Stimulated activated CD4-positive, alpha-beta T cell treated with anti-CD3 and anti-CD28 coated beads, TNF-alpha, amount 100 ng/mL, for 1 hour (primary cell): ENCODE measurements around the gene TMEM176A.

Experiments used
- DNase-seq, 3 donors: peaks; one replicate each; pipeline ENCODE4 v3.0.0-alpha.2; 2020; ENCODE audit warnings: low read depth in 3 of 3, low spot score in 1 of 3

Gene TMEM176A

DNA sequence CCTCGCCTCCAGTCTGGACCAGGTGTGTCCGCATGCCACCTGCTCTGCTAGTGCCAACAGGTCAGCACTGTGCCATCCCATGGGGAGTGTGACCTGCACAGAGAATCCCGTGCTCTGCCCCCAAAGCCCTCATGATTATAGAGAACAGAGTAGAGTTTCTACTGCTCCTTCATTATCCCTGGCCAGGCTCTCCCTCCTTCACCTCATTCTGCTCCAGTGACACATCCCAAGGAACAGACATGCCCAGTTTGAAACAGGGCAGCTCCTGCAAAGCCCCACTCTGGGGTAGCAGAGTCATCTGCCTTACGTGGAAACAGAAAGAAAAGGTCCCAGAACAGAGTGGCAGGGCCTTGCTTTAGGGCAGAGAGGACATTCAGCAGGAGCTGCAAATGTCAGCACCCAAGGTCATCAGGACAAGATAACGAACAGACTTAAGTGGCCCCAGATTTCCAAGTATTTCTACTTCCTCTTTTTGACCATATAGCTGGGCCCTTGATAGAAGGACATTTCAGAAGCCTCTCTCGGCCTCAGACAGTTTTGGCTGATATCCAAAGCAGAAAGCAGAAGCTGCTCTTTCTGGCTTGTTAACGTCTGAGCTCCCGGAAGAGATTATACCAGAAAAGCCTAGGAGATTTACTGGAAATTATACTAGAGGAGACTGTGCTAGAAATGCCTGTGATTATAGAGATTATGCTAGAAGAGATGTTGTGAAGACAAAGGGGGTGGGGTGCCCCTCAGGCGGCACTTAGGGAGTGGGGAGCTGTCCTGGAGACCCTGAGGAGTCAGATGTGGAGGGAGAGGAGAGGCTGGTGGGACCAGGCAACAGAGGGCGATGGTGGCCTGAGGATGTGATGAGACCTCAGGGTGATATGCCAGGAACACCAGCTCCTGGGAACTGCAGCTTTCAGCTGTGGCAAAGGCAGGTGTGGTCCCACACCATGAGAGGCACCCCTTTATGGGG, 13.0 kb upstream of the TMEM176A start:
- no peak for DNase-seq

DNA sequence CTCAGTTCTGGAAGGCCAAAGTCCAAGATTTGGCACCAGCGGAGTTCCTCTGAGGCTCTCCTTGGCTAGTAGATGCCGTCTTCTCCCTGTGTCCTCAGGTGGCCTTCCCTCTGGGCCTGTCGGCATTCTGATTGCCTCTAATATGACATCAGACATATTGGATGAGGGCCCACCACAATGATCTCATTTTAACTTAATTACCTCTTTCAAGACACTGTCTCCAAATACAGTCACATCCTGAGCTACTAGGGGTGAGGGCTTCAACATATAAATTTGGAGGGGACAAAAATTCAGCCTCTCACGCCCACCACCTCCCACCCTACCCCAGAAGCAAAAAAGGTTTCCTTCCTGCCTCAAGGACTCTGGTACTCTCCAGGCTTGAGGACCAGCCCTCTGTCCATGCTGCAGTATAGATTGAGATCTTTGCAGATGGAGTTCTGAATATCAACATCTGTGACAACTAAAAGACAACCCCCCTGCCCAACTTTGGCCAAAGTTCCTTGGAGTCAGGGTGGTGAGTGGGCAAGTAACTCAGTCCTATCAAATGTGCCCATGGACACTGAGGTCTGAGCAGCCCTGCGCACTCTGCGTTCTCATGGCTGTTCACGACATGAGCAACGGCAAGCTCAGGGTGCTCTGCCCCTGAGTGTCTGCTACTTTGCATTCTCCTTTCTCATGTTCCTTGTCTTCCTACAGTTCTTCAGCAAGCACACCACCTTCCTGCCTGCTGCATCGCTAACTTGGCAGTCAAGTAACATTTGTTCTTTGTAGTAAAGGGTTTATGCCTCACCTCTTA, 11.9 kb upstream of the TMEM176A start:
- no peak for DNase-seq

DNA sequence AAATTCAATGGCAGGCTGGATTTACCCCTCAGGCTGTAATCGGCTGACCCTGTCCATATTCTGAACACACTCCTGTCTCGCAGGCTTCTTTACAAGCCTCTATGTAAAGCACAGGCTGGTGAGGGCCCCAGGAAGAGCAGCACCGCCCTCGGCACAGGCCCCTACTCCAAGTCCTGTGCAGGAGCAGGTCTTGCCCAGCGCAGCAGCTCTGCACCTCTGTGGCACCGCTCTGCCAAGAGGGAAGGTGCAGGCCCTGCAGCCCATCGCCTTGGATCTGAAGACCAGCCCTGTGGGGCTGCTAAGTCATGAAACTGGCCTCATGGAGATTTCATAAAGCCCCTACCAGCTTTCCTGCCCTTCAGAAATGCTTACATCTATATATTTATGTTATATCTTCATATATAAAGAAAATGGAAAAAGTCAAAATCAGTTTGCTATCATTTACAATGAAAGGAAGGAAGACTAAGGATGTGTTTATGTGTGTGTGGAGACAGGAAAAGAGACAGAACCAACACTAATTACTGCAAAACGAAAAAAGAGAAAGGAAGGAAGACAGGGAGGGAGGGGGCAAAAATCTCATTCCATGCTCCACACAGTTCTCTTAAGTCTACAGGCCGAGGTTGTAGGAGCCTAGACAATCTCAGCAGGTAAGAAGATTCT, 10.0 kb upstream of the TMEM176A start:
- DNase-seq: no peak

DNA sequence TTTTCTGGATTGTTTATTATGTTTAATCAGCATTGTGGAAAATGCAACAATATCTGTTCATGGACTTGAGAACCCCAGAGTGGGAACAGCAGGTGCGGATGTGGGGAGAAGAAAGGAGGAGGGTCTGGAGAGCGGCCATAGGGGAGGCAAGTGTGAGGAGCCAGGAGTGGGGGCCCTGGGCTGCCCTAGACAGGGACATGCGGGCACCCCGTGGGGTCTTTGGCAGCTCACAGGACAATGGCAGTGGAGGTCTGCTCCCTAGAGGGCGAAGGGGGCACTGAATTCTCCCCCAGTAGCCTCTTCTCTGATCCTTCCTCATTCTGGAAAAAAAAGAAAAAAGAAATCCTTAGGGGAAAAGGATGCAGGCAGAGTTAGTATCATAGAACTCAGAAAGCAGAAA, 9.3 kb upstream of the TMEM176A start:
- DNase-seq: no peak

DNA sequence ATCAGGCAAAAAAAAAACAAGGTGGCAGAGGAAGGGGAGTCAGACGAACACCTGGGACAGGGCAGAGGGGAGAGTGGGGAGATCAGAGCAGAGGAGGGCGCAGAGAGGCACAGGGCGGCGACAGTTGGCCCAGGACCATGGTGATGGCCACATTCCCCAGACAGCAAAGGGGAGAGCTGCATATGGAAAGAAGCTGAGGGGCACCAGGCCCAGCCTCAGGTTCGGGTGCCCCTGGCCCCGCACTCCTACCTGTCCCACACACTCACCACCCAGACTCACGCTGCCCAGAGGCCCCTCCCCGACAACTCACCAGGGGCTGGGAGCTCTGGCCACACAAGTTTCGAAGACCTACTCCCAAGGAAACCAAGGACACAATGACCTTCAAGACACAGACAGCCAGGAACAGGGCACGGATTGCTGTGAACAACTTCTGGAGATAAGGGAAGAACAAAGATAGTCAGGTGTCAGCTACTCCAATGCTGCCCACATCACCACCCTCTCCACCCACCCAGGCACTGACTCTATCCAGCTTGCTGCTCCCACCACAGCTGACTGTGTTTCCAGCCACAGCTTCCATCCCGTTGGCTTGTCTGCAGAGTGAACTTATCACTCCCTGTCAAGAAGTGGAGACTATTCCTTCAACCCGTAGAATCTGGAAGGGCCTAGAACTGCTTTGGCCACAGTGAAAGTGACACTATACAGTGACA, 8.7 kb upstream of the TMEM176A start:
- no peak for DNase-seq

DNA sequence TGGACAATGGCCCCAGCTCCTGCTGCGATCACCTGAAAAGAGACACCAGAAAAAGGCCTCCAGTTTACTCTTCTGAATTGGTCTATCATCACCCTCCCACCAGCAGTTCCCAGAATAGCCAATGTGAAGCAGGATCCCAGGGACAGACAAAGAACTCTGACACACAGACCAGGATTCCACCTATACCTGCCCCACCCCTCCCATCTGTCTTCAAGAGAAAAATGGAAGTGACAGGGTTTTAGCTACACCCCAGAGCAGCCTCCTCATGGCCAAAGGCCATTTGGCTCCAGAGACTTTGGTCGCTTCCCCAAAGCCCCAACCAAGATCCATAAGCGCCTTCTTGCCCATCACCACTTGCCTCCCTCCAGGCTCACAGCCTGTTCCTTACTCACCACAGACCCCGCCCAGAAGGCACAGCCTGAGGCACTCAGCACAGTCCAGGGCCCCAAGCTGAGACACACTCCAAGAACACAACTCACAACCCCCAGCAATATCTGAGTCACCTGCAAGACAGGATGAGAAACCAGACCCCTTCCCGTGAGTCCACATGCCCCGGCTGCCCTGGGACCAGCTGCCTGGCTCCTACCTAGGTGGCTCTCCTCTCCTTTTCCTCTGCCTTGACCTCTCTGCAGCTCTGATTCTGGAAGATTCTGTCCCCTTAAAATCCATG, 6.9 kb upstream of the TMEM176A start:
- DNase-seq: no peak

DNA sequence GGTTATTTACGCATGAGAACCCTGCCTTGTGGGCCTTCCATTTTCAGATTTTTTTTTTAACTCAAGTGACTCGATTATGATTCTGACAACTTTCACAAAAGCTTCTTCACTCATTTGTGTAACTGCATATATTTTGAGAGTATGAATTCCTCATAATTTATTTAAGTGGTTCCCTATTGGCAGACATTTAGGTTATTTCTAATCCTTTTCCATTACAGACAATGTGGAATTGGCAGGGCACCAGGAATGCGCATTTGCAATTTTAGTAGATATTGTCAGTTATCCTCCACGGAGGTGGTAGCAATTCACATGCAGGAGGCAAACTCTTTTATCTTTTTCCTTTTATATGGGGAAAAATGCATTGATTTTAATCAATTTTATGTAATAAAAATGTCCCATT, 2.9 kb upstream of the TMEM176A start:
- no peak for DNase-seq

DNA sequence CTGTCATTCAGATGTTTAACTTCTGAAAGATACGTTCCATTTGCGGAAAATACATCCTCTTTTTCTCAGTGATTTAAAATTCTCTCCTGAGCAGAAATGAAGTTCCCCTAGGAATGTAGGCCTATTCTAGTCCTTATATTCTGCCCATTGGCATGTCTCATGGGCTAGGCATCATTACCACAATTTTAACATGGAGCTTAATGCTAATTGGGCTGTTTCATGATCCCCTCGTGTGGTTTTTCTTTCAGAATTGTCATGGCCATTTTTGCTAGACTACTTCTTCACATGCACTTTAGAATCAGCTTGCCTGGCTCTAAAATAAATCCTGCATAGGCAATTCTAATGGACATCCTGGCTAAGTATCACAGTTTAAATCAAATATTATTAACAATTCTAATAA, 1.4 kb upstream of the TMEM176A start:
- DNase-seq: no peak

DNA sequence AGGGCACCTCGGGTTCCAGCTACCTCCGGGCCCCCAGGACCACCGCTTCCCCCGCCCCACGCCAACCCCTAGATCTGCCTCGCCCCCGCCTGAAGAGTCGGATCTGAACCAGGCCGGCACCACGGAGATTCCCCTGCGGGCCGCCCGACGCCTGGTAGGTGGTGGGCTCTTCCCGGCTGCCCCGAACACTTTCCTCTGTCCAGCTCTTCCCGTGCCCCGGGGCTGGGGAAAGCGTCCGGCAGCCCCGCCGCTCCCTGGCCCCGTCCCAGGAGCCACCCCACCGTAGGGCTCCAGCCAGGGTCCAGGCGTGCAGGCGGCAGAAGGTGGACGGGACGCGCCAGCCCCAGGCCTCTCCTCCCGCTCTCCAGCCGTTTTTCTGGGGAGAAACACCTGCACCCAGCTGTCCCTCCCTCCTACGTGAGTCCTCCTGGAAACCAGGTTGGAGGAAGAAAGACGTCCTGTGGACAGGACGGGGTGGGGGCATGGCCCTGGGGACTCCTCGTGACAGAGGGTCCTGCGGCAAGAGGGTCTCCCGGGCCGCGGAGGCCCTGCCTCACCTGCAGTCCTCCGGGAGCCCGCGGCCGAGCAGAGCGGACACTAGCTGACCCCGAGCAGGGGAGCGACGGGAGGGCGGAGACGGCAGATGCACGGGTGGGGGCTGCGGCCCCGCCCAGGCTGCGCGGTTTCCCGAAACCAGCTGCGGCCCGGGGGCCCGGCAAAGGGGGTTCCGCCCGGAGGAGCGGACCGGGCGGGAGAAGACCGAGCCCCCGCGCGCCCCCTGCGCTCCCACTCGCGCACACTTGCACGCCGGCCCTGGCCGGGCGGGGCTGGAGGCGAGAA, 608 bp upstream of the TMEM176A start, which contains the start of gene TMEM176B:
TMEM176B (minus strand) TSS at position 624 of the 840 bp plus-strand sequence. CDS start 3,795 bp downstream, outside the sequence.
- DNase-seq: no peak

DNA sequence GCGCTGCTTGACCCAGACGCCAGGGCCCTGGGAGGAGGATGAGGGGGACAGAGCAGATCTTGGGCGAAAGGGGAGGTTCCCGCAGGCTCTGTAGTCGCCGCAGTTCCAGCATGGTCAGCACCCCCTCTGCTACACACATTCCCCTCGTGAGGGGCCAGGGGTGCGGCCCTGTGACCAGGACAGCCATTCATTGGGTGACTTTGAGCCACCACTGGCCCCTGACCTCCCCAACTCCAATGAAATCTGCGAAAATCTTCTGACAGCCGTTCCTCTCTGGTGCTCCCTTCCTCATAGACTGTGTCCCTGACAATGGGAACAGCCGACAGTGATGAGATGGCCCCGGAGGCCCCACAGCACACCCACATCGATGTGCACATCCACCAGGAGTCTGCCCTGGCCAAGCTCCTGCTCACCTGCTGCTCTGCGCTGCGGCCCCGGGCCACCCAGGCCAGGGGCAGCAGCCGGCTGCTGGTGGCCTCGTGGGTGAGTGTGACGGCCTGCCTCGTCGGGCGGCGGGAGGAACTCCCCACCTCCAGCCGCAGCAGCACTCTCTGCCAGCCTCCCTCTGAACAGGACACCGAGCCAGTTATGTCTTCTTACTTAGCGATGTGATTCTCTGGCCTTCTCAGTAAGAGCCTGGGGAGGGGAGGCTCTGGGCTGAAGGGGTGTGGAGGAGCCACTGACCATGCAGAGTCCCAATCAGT, 825 bp downstream of the TMEM176A start:
- DNase-seq: no peak

DNA sequence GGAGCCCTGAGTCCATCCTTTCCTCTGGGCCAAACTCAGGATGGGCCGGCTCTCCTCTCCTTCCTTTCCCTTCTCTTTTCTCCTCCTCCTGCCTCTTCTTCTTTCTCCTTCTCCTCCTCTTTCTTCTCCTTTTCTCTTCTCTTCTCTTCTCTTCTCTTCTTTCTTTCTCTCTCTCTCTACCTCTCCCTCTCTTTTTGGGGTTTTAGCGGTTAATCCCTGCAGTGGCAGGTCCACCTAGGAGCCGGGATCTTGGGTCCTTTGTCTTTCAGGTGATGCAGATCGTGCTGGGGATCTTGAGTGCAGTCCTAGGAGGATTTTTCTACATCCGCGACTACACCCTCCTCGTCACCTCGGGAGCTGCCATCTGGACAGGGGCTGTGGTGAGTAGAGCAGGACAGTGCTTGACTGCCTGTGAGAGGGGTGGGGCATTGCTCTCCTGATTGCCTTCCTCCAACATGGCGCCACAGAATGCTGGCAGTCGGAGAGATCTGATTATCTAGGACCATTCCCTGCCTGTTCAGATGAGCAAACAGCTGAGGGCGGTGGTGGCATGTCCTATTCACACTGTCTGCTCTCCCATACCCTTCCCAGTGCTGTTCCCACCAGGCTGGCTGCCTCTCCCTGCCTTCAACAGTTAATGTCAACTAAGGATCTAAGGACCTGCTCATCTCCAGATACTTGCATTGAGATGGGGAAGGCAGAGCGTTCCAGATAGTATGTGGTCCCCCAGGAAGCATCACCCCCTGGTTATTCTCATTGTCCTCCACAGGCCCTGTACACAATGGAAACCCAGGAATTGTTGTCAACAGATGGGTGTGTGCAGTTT, 1.6 kb downstream of the TMEM176A start:
- no peak for DNase-seq

DNA sequence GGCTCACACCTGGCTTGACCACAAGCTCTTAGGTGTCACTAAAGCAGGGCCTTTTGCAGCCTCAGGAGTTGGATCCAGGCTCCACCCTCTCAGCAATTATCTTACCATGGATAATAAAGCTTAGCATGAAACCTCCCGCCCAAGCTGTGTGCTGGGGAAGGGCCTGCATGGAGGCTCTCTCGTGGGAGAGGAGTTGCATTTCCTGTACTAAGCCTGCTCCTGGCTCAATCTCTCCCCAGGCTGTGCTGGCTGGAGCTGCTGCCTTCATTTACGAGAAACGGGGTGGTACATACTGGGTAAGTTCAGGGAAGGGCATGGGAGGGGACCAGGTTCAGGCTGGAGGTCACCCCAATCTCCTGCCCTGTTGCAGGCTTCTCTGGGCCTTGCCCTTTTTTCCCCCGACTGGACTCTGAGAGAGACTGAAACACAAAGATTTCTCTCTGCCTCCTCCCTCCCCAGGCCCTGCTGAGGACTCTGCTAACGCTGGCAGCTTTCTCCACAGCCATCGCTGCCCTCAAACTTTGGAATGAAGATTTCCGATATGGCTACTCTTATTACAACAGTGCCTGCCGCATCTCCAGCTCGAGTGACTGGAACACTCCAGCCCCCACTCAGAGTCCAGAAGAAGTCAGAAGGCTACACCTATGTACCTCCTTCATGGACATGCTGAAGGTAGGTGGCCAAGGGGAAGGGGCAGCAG, 2.7 kb downstream of the TMEM176A start:
- no peak for DNase-seq

DNA sequence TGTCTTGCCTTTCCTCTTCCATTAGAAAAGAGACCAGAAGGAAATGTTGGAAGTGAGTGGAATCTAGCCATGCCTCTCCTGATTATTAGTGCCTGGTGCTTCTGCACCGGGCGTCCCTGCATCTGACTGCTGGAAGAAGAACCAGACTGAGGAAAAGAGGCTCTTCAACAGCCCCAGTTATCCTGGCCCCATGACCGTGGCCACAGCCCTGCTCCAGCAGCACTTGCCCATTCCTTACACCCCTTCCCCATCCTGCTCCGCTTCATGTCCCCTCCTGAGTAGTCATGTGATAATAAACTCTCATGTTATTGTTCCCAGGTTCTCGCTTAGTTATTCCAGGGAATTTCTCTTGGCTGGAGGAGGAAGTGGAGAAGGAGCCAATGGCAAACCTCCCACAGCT, 4.2 kb downstream of the TMEM176A start:
- no peak for DNase-seq

DNA sequence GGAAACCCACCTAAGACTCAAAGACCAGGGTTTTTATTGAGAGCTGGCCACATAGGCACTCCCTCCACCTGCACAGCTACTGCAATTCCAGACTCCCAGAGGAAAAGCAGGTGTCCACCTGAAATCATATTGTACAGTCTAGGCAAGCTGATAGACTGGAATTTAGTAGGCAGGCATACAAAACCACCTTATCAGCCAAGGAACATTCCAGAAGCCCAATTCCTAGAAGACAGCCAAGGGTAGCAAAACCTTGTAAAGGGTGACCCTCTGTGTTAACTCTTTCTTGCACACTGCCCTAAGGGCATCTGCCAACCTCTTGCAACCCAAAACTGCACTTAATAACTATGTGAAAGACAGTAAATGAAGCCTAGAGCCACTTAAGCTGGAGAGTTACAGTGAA, 5.3 kb downstream of the TMEM176A start:
- DNase-seq: no peak

DNA sequence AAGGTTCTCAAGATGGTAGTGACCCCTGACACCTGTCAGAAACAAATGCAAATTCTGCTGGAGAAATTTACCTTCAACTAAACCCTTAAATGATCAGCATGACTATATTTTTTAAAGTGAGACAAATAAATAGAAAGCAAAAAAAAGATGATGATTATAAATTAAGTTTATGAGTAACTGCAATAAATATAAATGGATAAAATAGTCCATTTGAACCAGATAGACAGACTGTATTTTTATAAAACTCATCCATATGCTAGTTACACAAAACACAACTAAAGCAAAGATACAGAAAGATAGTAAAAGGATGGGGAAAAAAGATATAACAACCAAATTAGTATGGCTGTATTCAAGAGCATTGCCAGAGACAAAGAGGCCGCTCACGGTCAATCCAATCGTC, 5.9 kb downstream of the TMEM176A start:
- no peak for DNase-seq

DNA sequence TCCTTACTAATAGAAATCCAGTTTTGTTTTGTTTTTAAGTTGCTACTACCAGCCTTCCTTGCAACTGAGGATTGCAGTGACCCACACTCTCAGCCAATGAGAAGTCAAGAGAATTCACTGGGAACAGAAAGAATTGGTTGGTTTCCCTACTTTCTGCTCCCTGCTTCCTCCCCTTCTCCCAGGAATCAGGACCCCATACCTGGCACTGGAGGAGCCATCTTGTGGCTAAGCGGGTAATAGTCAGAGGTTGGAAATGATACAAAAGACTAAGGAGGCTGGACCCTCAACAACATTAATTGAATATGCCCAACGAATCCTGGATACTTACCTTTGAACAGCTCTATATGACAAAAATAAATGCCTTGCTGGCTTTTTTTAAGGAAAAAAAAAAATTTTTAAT, 6.3 kb downstream of the TMEM176A start:
- no peak for DNase-seq
